Chondrocyte (in vitro differentiated cells): ENCODE data around the gene BBX. TPM values are rescaled to one million over a fixed set of nuclear protein-coding genes. Genes with fewer than 3 reads are reported as not detected.
A peak's percentile ranks its signal among the peaks of the same experiment; 100 is the strongest.

Experiments
- DNase-seq: peaks from one replicate; pipeline ENCODE4 v3.0.0; 2021; ENCODE audit warnings: mixed read lengths, low spot score
- H3K27ac Mint-ChIP-seq: one replicate; pipeline ENCODE4 v1.8.0; 2021; ENCODE audit warnings: mild to moderate bottlenecking, moderate library complexity, mixed read lengths; ENCODE audit not compliant: unreplicated experiment
- H3K27me3 Mint-ChIP-seq: 2 replicates; pipeline ENCODE4 v1.8.0; 2021; ENCODE audit warnings: low read depth, mixed read lengths
- H3K36me3 Mint-ChIP-seq: 2 replicates; pipeline ENCODE4 v1.8.0; 2021; ENCODE audit warnings: low read depth, mixed read lengths
- H3K4me1 Mint-ChIP-seq: 2 replicates; pipeline ENCODE4 v1.8.0; 2021; ENCODE audit warnings: low read depth, mild to moderate bottlenecking, mixed read lengths
- H3K4me3 Mint-ChIP-seq: one replicate; pipeline ENCODE4 v1.8.0; 2021; ENCODE audit warnings: mild to moderate bottlenecking, moderate library complexity, mixed read lengths; ENCODE audit not compliant: unreplicated experiment
- H3K9me3 Mint-ChIP-seq: 2 replicates; pipeline ENCODE4 v1.8.0; 2021; ENCODE audit warnings: low read depth, mixed read lengths
- CTCF ChIP-seq: fragments of 200-600 bp; sonication (generic); IDR thresholded peaks from 2 replicates; pipeline ENCODE4 v1.5.0; 2021; ENCODE audit warnings: antibody characterized with exemption, mild to moderate bottlenecking, moderate library complexity
- total RNA-seq: library from RNA; stranded (reverse); gene quantifications from 3 replicates; pipeline ENCODE4 v1.2.1, GENCODE V29; 2021

The BBX gene
- total RNA-seq, 1 donor from 2014 or later: 69.6 TPM

GRCh38 chr3:107683447-107683846 lies 160.7 kb downstream of the BBX start:
- no peaks in the 10 kb centered on the region for H3K36me3 Mint-ChIP-seq
- H3K27ac Mint-ChIP-seq: peak overlapping the region; percentile 66
- no peak for TF ChIP-seq CTCF
- peaks cover 57% of the 10 kb centered on the region for H3K4me1 Mint-ChIP-seq
- DNase-seq: no peak
- H3K9me3 Mint-ChIP-seq: peaks cover 9% of the 10 kb centered on the region
- no peaks in the 10 kb centered on the region for H3K27me3 Mint-ChIP-seq
- H3K4me3 Mint-ChIP-seq: no peak overlapping the region

GRCh38 chr3:107684431-107684925 lies 161.7 kb downstream of the BBX start:
- DNase-seq: no peak
- Mint-ChIP-seq H3K4me3 (no peak overlapping the region), H3K27ac (peak overlapping the region; percentile 47), H3K9me3 (peaks cover 9% of the 10 kb centered on the region), H3K36me3 (no peaks in the 10 kb centered on the region), H3K4me1 (peaks cover 49% of the 10 kb centered on the region), H3K27me3 (no peaks in the 10 kb centered on the region)
- no peak for TF ChIP-seq CTCF

- Mint-ChIP-seq H3K36me3 (no peaks in the 10 kb centered on the region), H3K4me3 (no peak overlapping the region), H3K9me3 (peaks cover 9% of the 10 kb centered on the region), H3K4me1 (peaks cover 40% of the 10 kb centered on the region), H3K27me3 (no peaks in the 10 kb centered on the region), H3K27ac (no peak overlapping the region)
- DNase-seq: no peak
- no peak for TF ChIP-seq CTCF
Measured at GRCh38 chr3:107685383-107685782, 162.6 kb downstream of the BBX start.

- TF ChIP-seq CTCF: peak; percentile 20
- no peaks in the 10 kb centered on the region for H3K27me3 Mint-ChIP-seq
- DNase-seq: no peak
- H3K9me3 Mint-ChIP-seq: no peaks in the 10 kb centered on the region
- H3K36me3 Mint-ChIP-seq: no peaks in the 10 kb centered on the region
- no peak overlapping the region for H3K4me3 Mint-ChIP-seq
- no peak overlapping the region for H3K27ac Mint-ChIP-seq
- peaks cover 30% of the 10 kb centered on the region for H3K4me1 Mint-ChIP-seq
Measured at GRCh38 chr3:107687056-107687581, 164.4 kb downstream of the BBX start.

- H3K9me3 Mint-ChIP-seq: no peaks in the 10 kb centered on the region
- no peak overlapping the region for H3K4me3 Mint-ChIP-seq
- no peak for TF ChIP-seq CTCF
- DNase-seq: no peak
- no peak overlapping the region for H3K27ac Mint-ChIP-seq
- no peaks in the 10 kb centered on the region for H3K36me3 Mint-ChIP-seq
- peaks cover 12% of the 10 kb centered on the region for H3K4me1 Mint-ChIP-seq
- no peaks in the 10 kb centered on the region for H3K27me3 Mint-ChIP-seq
Measured at GRCh38 chr3:107689355-107689754, 166.6 kb downstream of the BBX start.
